ENCODE data around the gene AK8. TPM values are rescaled to one million over a fixed set of nuclear protein-coding genes. Genes with fewer than 3 reads are reported as not detected.

The AK8 gene
- total and polyA plus RNA-seq, 8 donors: 0.56 to 0.89 (median 0.60) TPM; not detected in 5

DNA sequence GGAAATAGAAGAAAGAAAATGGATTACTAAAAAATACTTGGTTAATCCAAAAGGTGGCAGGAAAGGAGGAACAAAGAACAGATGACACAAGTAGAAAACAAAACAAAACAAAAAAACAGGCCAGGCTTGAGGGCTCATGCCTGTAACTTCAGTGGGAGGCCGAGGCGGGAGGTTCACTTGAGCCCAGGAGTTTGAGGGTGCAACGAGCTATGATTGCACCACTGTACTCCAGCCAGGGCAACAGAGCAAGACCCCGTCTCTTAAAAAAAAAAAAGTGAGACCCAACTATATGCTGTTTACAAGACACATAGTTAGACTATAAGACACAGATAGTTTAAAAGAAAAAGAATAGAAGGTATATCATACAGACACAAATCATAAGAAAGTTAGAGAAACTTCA, 59.5 kb downstream of the AK8 start:
- no peak for DNase-seq
- H3K27ac ChIP-seq: no peak overlapping the region
- H3K9me3 ChIP-seq: peaks cover 0 to 5% (median 0%) of the 10 kb centered on the region in 4 donors
- WGBS, 5 donors: 67 to 94% (median 75%) methylated on average over 4 of the region's 4 CpGs
- TF ChIP-seq POLR2A (IDR thresholded peaks at IDR 0.05): no peak
- TF ChIP-seq POLR2AphosphoS5 (IDR thresholded peaks at IDR 0.05): no peak
- no peak for TF ChIP-seq EP300 (IDR thresholded peaks at IDR 0.05)
- no peak for TF ChIP-seq CTCF (IDR thresholded peaks at IDR 0.05)
- peaks cover 0 to 8% (median 0%) of the 10 kb centered on the region in 3 donors for H3K27me3 ChIP-seq
- no peaks in the 10 kb centered on the region for H3K36me3 ChIP-seq
- H3K4me1 ChIP-seq: no peaks in the 10 kb centered on the region
- intact Hi-C loops (cut with DNase I; ENCODE audit: low total_unique reads): no loop called here
- H3K4me3 ChIP-seq: no peak overlapping the region

- Histone ChIP-seq H3K4me1 (no peaks in the 10 kb centered on the region), H3K9me3 (peaks cover 0 to 5% (median 0%) of the 10 kb centered on the region in 4 donors), H3K4me3 (no peak overlapping the region), H3K36me3 (no peaks in the 10 kb centered on the region), H3K27me3 (peaks cover 0 to 15% (median 0%) of the 10 kb centered on the region in 3 donors), H3K27ac (no peak overlapping the region)
- 83 to 91% (median 86%) methylated on average over 14 of the region's 14 CpGs for WGBS, 5 donors
- intact Hi-C loops (cut with DNase I; ENCODE audit: low total_unique reads): no loop called here
- DNase-seq: no peak
- TF ChIP-seq CTCF (IDR thresholded peaks at IDR 0.05) (no peak), POLR2AphosphoS5 (IDR thresholded peaks at IDR 0.05) (no peak), POLR2A (IDR thresholded peaks at IDR 0.05) (no peak), EP300 (IDR thresholded peaks at IDR 0.05) (no peak)
Observed at GRCh38 chr9:132814937-132815336, 63.1 kb downstream of the AK8 start.

DNA sequence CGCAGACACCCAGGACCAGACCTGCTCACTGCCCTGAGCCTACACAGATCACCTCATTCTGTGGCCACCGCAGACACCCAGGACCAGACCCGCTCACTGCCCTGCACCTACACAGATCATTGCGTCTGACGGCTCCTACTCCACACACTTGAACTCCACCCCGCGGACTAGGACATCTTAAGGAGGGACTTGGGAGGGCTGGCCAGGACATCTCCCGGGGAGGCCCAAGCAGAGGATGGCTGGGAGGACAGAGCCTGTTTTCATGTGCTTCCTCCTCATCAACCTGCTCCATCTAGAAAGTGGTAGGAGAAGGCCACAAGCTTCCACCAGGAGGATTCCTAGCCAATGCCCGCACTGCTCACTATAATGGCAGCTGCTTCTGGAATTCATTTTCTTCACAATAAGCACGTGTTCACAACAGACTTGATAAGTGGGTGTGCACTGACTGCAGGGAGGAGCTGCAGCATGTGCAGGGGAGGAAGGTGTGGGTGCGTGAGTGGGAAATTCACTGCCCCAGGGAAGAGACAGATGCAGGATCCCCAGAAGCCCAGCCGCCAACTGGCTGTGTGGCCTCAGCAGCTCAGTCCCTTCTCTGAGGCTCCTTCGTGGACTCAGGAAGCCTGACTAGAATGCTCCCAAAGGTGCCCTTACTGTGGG, 64.8 kb downstream of the AK8 start:
- intact Hi-C loops (cut with DNase I; ENCODE audit: low total_unique reads): no loop called here
- Histone ChIP-seq H3K36me3 (no peaks in the 10 kb centered on the region), H3K4me3 (no peak overlapping the region), H3K4me1 (no peaks in the 10 kb centered on the region), H3K27ac (no peak overlapping the region), H3K27me3 (peaks cover 0 to 31% (median 0%) of the 10 kb centered on the region in 3 donors), H3K9me3 (peaks cover 0 to 5% (median 0%) of the 10 kb centered on the region in 4 donors)
- no peak for TF ChIP-seq POLR2A (IDR thresholded peaks at IDR 0.05)
- TF ChIP-seq CTCF (IDR thresholded peaks at IDR 0.05): no peak
- no peak for TF ChIP-seq EP300 (IDR thresholded peaks at IDR 0.05)
- no peak for TF ChIP-seq POLR2AphosphoS5 (IDR thresholded peaks at IDR 0.05)
- DNase-seq: no peak
- WGBS, 5 donors: 88 to 93% (median 91%) methylated on average over 12 to 13 of the region's 13 CpGs

DNA sequence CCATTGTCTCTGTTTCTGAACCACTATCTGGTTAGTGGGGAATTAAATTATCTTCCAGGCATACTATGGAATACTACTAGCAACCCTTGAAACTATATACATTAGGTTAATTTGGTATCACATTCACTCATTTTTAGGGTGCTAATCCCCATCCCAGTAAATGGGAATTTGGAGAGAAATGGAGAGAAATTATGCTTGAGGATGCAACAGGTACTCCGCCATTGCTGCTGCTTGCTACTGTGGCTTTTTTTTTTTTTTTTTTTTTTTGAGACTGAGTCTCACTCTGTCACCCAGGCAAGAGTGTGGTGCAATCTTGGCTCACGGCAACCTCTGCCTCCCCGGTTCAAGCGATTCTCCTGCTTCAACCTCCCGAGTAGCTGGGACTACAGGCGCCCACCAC, 66.1 kb downstream of the AK8 start:
- no peak for DNase-seq
- TF ChIP-seq EP300 (IDR thresholded peaks at IDR 0.05) (no peak), POLR2AphosphoS5 (IDR thresholded peaks at IDR 0.05) (no peak), CTCF (IDR thresholded peaks at IDR 0.05) (no peak), POLR2A (IDR thresholded peaks at IDR 0.05) (no peak)
- no peaks in the 10 kb centered on the region for H3K36me3 ChIP-seq
- no peak overlapping the region for H3K27ac ChIP-seq
- 79 to 95% (median 89%) methylated on average over 6 of the region's 6 CpGs for WGBS, 5 donors
- peaks cover 0 to under 1% (median 0%) of the 10 kb centered on the region in 4 donors for H3K9me3 ChIP-seq
- H3K4me1 ChIP-seq: no peaks in the 10 kb centered on the region
- intact Hi-C loops (cut with DNase I; ENCODE audit: low total_unique reads): no loop called here
- no peak overlapping the region for H3K4me3 ChIP-seq
- H3K27me3 ChIP-seq: peaks cover 0 to 40% (median 0%) of the 10 kb centered on the region in 3 donors

Data from stomach (tissue), 9 donors.